NOMO-1 treated with DMSO at 0.1 percent for 48 hours (cell line): Measurements from ENCODE around the gene ZNF630.
"Not testable (repeated sequence)": the region's sequence is repeated elsewhere in the genome, so short reads cannot be mapped to it uniquely, and the experiment has no call there.

ENCODE experiments used
- DNase-seq: peaks from one replicate; lab custom pipeline; 2025; ENCODE audit not compliant: unreplicated experiment; lab: John Stamatoyannopoulos, UW

Gene ZNF630

DNA sequence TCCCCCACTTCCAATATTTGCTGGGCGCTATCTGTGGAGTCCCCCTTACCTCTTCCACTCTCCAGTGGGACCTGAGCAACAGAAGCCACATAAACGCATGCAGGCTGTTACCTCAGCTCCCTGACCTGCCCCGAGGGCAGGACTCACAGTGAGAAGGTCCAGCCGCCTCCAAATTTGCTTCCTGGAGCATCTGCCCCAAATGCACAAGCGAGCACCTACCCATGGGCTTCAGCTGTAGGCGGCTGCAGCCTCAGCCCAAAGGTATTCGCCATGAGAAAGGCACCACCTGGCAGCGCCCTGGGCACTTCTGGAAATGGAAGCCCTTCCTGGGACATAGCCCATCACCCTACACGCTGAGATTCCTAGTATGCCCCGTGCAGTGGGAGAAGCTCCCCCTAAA, 41.2 kb downstream of the ZNF630 start:
- no peak for DNase-seq

DNA sequence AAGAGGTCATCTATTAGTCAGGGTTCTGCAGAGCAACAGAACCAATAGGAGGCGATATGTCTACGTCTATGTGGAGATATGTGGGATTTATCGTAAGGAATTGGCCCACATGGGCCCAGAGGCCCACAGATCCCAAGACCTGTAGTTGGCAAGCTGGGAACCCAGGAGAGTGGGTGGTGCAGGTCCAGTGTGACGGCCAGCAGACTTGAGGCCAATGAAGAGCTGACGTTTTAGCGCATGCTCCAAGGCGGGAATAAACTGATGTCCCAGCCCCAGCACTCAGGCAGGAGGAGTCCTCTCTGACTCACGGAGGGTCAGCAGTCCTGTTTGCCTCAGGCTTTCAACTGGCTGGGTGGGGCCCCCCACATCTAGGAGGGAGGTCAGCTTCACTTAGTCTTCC, 43.3 kb downstream of the ZNF630 start:
- no peak for DNase-seq

DNA sequence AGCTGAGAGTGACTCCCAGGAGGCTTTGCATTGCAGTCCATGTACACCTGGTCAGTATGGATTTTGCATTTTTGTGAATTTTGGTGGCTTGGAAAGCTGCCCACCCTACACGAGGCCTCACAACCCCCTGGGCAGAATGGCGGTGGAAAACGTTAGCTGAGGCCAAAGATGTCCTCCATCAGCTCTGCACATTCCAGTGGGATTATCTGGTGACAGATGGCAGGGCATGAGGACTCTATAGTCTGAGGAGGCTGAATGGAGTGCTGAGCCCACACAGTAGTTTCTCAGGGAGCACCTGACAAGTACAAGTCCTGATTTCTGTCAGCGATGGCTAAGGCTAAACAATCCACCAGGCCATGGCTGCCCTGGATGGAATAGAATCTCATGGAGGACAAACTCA, 43.9 kb downstream of the ZNF630 start:
- DNase-seq, result not testable (repeated sequence)

DNA sequence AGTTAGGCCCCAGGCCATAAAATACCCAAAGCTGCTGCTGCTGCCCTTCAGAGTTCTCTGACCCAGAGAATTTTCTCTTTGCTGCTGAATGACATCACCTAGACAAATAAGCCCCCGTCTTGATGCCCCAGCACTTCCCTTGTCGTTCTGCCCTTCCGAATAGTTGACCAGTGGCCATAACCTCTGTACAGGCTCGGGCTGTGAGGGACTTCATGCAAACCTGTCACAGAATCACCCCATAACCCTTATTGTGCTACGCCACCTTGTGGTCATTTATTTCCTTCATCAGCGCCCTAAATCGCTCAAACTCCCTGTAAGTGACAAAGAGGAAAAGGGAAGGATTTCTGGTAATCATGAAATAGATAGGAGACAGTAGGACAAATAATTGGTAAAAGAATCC, 45.9 kb downstream of the ZNF630 start:
- peak; percentile 36 for DNase-seq

DNA sequence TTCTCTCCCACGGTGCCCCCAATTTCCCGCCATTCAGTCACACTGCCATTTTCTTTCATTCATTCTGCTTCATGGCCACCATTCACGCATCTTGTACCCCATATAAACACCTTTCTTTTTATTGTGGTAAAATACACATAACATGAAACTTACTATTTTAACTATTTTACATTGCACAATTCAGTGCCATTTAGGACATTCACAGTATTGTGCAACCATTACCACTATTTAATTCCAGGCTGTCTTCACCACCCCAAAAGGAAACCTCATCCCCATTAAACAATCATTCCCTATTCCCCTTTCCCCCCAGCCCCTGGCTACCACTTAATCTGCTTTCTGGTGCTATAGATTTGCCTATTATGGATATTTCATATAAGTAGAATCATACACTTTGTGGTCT, 48.7 kb downstream of the ZNF630 start:
- no peak for DNase-seq

DNA sequence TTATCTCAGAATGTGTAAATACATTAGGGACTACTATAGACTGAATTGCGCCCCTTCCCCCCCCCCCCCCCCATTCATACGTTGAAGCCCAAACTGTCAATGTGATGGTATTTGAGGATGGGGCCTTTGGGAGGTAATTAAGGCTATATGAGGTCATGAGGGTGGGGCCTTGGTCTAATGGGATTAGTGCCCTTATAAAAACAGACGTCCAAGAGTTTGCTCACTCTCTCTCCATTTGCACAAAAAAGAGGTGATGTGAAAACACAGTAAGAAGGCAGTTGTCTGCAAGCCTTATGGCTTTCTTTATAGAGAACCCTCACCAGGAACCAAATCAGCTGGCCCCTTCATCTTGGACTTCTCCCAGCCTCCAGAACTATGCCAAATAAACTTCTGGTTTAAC, 49.3 kb downstream of the ZNF630 start:
- no peak for DNase-seq

DNA sequence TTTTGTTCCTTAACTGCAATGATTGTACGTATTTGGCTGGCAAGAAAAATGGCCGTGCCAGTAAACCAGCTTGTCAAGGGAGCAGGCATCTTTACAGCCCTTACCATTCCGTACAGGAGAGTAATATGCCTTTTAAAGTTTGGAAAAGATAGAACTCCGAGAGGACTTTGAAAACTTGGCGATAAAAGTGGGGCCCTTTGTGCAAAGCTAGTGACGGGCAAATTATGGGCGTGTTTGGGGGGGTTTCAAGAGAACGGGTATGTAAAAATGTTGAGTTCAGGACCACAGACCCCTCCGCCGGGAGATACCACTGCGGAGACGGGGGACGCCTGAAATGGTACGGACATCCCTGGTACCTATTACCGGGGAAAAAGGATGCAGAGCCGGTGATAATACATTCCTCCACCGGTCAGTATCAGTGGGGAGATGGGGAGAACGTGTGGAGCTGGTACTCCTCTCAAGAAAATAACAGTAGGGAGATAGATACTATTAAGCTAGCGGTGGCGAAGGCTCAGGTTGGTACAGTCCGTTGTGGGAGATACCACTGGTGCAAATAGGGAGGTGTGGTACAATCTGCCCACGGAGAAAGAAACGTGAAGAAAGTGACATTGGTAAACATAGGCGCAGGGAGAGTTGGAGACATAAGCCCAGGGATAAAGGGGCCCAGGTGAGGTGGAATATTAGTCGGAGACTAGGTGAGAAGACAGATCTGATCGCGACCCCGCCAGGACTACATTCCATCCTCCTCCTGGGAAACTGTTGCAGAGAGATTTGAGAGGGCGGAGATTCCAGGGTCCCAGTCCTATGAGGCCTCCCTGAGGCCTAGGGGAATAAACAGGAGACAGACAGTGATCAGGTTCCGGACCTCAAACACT, 50.2 kb downstream of the ZNF630 start:
- DNase-seq, result peak; percentile 52

DNA sequence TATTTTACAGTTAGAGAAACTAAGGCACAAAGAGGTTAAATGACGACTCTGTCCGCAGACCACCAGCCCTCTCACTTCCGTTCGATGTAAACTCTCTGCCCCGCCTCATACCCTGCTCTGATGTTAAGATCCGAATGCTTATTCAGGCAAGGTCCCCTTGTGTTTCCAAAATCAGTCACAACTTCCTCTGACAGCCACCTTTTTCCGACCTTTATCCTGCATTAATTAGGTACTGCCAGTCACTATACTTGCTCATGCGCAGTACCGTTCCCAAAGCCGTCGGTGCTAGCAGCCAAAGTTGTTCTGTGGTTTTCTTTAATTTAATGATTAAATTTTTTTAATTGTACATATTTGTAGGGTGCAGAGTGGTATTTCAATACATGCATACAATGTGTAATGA, 51.0 kb downstream of the ZNF630 start:
- DNase-seq, result not testable (repeated sequence)

DNA sequence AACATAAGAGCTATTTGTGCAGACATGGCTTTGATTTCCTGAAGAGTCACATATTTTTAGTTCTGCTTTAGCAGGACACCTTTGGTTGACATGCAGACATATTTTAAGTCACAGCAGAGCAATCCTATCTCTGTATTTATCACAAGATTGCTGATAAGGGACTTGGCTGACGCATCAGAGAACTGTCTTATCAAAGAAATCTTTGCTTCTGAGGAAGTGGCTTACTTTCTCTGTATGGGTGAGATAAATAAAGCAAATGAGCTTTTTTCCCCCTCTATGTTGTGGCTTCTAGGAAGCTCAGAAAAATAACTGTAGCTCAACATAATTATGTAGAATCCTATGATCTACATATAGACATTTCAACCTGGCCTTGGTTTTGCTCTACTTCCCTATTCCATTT, 51.5 kb downstream of the ZNF630 start:
- DNase-seq, result not testable (repeated sequence)

DNA sequence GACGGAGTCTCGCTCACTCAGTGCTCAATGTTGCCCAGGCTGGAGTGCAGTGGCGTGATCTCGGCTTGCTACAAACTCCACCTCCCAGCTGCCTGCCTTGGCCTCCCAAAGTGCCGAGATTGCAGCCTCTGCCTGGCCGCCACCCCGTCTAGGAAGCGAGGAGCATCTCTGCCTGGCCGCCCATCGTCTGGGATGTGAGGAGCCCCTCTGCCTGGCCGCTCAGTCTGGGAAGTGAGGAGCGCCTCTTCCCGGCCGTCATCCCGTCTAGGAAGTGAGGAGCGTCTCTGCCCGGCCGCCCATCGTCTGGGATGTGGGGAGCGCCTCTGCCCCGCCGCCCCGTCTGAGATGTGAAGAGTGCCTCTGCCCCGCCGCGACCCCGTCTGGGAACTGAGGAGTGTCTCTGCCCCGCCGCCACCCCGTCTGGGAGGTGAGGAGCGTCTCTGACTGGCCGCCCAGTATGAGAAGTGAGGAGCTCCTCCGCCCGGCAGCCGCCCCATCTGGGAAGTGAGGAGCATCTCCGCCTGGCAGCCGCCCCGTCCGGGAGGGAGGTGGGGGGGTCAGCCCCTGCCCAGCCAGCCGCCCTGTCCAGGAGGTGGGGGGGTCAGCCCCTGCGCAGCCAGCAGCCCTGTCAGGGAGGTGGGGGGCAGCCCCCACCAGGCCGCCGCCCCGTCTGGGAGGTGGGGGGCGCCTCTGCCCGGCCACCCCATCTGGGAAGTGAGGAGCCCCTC, 54.7 kb downstream of the ZNF630 start:
- not testable (repeated sequence) for DNase-seq

DNA sequence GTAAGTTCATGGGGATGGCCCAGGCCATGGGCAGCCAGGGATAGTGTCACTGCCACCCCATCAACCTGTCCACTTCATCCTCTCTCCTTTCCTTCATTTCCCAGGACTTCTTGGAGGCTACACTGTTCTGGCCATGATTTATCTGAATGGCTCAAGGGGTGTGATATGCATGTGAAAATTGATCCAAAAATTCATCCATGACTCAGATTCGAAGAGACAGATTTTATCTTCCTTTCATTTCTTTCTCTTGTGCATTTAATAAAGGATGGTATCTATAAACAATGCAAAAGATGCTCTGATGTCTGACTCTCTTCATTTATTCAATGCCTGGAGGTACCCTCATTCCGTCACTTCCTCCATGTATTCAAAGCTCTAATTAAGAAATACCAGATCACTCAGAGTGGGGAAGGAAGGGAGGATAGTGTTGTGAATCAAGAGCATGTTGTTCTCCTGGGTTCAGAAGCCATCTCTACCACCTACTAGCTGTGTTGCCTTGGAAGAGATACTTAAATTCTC, 61.9 kb downstream of the ZNF630 start:
- DNase-seq, result not testable (repeated sequence)
